CD4-positive, alpha-beta T cell treated with Interleukin-6 for 4 hours (primary cell): ENCODE results near the gene MYT1.
"Not testable (repeated sequence)": the region's sequence is repeated elsewhere in the genome, so short reads cannot be mapped to it uniquely, and the experiment has no call there.

Source experiments
- DNase-seq: peaks from one replicate; pipeline ENCODE4 v3.0.0-alpha.2; 2020; ENCODE audit warnings: mixed read lengths

MYT1 gene

DNA sequence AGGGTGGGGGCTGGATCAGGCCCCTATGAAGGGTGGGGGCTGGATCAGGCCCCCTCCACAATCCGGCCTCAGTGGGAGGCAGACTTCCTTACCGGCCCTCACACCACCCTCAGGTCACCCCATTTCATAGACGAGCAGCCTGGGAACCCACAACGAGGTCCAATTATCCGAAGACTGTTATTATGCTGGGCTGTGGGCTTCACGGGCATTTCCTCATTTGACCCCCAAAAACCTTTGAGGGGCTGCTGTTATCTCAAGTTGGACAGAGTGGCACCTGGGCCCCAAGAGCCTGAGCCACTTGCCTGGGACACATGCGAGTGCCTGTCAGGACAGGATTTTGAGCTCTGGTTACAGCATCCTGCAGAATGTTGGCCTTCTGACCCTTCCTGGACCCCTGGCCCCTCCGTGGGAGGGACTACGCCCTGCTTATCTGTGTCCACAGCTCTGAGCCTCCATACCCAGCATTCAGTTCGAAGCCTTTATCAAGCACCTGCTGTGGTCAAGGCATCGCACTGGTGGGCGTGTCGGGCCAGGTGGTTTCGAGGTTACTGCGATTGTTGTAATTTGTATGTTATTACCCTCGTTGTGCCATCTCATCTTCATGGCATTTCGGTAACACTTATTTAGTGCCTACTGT lies 56.8 kb downstream of the MYT1 start:
- no peak for DNase-seq

DNA sequence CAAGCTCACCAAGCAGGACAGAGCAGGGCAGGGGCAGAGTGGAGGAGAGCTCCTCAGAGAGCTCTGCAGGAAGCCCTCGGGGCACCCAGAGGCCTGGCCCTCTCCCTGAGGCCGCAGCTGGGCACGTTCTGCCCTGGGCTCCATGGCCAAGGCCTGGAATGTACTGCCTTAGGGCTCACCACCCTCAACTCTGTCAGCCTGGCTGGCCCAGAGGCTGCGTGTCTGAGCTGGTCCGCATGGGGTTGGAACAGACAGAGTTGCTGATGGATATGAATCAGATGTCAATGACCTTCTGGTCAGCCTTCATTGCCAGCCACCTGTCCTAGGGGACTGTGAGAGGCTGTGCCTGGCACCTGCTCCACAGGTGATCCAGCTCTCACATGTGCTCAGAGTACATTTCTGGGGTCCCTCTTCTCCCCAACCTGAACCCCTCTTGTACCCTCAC lies 58.1 kb downstream of the MYT1 start:
- DNase-seq, result no peak

DNA sequence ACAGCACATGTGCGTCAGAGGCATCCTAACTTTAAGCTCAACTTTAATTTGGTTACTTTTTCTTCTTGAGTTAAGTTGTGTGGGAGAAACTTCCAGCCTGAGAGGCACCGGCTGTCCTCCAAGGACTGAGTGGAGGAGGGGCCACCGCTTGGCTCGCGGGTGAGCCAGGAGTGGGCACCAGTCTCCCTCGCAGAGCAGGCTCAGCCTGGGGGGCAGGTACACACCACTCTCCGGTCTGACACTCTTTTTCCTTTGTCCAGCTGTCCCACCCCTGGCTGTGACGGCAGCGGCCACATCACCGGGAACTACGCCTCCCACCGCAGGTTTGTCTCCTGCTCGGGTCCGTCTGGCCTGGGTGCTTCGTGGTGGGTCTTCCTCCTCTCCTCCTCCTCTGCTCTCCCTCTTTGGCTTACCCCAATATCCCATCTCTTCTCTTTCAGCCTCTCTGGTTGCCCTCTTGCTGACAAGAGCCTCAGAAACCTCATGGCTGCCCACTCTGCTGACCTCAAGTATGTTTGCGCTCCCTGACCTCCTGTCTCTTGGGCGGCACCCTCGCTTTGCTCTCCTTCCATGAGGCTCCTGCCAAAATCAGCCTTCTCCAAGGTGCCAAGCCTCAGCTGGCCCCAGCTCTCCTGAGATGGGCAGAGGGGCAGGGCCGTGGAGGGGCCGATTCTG lies 58.7 kb downstream of the MYT1 start:
- no peak for DNase-seq

DNA sequence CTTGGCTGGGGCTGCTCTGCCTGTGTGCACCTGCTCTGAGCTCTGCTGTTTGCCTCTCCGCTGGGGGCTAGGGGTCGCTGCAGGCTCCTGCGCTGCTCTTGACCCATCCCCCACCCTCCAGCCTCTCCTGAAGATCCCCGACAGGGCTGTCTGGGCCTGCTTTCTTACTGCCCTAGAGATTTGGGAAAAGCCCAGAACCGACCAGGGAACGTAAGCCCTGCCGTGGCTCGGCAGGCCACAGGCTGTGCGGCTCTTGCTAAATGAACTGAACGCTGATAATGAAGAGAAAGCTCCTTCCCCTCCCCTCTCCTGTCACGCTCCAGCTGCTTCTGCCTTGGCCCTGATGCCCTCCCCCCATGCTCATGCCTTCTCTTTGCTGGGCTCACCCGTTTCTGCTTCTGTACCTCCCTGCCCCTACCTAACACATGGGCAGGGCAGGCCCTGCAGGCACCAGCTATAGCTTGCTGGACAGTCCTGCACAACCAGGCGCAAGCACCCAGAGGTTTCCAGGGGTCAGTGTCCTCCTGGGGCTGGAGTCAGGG lies 59.3 kb downstream of the MYT1 start:
- DNase-seq, result no peak

DNA sequence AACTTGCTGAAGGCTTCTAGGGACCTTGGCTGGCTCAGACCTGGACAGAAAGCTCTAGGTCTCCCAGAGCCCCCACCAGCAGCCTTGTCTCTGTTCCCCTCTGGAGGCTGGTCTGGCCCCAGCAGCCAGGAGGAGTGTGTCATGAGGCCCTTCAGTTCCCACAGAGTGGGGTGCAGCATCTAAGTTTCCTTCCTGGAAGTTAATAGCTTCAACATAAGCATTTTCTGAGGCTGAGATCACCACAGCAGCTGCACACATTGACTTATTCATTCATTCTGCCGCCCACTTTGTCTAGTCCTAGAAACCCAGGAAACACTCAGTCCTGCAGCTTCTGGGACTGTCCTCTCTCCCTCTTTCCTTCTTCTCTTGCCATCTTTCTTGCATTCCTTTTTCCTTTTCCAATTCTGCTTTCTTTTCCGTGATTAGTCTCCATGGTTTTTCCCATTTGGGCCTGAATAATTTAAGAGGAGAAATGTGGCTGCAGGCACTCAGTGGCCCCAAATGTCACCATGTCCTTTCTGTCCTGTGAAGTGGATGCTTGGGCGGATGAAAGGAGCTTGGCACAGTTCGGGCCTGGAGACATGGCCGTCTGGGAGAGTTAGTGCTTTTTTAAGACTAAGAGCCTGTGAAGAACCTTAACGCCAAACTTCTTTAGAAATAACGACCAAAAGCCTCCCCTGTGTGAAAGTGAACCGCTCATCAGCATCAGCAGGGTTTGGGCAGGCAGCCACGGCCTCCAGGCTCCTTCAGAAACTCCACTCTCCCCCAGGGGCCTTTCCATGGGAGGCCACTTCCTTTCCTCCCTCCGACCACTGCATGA lies 60.3 kb downstream of the MYT1 start:
- no peak for DNase-seq

DNA sequence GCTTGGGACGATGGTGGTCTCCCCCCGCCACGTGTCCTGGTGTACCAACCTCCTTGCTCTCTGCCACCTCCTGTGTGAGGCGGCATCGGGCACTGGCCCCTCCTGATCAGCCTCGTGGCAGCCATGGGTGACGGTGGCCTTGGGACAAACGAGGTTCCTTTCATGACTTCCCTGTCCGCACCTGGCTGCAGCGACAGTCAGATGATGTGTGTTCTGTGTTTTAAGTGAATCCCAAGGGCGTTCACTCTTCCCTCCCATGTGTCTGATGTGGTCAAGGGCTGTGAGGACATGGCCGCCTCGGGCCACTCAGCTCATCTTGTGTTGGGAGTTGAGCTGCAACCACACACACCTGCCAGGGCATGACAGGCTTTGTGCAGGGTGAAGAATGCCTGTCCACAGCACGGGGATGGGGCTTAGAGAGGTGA lies 60.9 kb downstream of the MYT1 start:
- no peak for DNase-seq

DNA sequence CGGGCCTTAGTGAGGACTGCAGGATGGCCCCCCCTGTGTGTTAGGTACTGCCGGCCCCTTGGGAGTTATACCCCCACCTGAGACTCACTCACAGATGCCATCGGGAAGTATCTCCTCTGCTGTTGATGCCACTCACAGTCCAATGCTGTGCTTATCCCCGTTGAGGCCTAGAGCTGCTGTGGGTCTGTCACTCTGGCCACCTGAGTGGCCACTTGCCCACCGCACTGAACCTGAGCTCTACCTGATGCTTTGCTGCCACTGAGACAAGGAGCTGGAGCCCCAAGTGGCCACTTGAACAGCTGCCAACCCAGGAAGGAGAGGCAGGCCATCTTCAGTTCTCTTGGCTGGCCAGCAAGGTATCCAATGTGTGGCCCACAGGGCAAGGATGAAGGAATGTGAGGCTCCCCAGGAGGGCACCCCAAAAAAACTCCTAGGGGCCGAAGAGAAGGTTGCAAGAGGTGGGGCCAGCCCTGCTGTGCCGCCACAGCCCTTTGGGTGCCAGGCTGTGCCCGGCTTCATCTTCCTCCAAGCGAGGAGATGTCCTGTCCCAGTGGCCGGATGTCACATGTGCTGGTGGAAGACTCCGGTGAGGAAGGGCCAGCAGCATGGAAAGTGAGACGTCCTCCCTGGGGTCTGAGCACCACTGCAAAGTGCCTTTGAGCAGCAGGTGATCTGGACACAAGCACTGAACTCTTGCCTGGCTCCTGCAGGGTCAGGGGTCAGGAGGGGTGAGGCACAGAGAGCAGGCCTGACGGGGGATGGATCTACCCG lies 61.8 kb downstream of the MYT1 start:
- DNase-seq, result no peak

DNA sequence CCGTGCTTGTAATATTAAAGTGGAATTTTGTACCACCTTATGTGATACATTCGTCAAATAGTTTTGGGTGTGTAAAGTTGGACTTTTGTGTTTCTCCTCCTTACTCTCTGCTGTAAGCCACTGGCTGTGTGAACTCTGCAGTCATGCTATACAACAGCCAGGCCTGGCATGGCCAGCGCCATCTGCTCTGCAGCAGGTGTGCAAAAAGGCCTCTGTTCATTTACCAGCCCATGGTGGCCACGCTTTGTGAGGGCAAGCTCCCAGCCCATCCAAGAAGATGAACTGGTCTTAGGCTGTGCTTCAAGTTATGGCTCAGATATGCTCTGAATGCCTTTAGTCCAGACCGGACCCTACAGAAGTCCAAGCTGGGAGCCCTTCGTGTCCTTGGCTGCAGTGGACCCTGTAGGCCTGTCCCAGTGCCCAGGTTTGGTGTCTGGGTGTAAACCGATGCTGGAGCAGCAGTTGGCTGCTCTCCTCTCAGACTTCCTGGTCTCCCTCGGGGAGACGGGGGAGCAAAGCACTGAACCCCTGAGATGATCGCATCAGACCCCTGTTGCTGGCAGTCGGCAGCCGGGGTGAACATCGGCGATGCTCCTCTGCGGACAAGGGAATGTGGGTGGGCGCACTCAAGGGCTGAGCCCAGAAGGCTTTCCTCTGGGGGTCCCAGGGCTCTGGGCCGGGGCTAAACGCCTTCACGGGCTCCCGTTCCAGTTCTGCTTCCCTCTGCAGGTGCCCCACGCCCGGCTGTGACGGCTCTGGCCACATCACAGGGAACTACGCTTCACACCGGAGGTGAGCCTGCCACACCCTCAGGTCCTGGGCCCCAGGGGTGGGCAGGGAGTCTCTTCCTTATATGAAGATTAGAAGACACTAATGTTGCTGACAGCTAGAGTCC lies 62.7 kb downstream of the MYT1 start:
- peak; percentile 39 for DNase-seq

DNA sequence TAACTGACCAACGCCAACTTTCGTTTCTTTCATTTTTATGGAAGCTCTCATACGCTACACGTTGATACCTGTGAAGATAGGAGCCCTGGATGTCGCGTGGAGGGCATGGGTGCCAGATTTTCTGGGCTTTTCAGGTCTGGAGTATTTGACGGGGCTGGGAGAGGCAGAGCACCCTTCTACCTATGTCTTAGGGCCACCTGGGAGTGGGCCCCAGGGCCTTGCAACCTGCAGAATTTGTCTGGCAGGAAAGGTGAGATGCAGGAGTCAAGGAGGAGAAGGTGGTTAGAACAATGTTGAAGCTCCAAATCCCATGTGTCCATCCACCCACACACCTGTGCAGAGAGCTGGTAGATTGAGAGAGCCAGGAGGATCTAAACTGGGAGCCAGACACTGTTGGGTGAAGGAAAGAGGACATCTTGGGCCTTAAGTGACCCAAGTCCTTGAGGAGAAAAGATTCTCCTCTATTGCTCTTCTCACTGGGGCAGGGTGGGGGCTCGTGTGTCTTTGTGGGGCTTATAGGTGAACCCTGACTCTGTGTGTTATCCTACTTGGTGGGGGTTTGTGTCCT lies 63.9 kb downstream of the MYT1 start:
- no peak for DNase-seq

DNA sequence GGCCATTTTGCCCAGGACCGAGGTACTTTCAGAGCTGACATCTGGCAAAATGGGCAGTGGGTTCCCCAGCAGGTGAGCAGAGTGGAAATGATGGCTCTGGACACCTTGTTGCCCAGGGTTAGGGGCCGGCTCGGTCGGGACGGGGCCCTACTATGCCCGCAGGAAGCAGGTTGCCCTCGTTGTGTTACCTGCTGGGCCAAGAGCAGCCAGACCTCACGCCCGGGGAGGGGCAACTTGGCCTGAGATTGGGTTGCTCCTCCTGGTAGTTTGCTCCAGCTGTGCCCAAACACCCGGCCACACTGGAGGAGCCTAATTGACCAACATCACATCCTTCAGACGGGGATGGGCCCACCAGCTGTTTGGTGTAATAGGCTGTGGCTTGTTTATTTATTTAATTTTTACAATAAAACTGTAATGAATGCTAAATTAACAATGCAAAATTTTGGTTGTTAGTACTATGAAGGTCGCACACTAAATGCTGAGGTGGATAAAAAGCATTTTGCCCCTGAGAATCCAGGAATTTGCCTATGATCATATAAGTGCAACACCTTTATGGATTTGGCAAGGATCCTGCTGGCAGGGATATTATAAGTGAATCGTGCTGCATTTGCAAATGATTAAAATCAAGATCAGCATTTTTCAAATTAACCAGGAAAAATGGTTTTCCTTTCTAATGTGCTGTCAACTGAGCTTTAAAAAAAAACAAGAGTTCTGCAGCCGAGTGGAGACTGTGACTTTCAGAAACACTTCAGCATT lies 64.7 kb downstream of the MYT1 start:
- DNase-seq, result no peak

DNA sequence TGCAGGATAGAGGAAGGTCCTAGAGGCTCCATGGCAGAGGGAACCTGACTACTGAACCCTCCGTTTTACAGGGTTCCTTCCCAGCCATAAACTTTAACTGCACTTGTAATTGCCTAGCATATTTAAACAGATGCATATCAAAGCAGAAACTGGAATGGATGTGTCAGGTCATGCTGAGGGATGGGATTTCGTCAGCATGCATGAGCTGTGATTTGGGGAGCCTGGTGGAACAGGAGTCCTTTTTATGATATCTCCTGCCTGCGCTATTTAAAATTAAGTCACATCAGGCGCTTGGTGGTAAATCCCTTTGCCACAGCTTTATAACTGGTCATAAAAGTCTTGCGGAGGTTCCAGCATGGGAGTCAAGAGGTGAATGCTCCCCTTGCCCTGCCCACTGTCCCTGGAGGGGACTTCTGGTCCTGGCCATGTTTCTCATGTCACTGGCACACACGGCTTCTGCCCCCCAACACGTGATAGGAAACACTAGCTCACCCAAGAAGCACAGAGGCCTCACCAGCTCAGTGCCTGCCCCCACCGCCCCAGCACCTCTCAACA lies 65.3 kb downstream of the MYT1 start:
- DNase-seq, result no peak

DNA sequence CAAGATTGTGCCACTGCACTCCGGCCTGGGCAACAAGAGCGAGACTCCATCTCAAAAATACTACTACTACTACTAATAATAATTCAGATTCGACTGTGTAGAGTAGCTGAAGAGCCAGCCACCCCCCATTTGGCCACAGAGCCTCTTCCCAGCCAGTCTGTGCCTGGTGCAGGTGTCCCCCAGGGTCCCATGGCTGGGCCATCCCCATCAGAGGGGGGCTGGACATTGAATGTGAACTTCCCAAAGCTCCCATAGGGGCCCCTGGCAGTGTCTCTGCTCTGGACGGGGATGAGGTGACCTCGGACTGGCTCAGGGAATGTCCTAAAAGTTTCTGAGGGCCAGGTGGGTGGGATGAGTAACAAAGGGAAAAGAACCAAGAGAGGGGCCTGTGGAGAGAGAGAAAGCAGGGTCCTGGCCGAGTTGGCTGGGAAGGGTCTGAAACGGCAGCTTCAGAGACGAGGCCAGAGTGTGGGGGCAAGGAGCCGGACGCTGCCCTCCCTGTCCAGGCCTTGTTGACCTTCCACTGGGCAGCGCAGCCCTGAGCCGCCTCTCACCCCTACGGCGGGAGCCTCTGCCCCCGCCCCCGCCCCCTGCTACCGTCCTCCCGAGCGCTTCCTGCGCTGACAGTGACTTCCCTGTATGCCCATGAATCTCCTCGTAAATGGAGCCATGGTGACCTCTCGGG lies 66.4 kb downstream of the MYT1 start:
- DNase-seq, result no peak

DNA sequence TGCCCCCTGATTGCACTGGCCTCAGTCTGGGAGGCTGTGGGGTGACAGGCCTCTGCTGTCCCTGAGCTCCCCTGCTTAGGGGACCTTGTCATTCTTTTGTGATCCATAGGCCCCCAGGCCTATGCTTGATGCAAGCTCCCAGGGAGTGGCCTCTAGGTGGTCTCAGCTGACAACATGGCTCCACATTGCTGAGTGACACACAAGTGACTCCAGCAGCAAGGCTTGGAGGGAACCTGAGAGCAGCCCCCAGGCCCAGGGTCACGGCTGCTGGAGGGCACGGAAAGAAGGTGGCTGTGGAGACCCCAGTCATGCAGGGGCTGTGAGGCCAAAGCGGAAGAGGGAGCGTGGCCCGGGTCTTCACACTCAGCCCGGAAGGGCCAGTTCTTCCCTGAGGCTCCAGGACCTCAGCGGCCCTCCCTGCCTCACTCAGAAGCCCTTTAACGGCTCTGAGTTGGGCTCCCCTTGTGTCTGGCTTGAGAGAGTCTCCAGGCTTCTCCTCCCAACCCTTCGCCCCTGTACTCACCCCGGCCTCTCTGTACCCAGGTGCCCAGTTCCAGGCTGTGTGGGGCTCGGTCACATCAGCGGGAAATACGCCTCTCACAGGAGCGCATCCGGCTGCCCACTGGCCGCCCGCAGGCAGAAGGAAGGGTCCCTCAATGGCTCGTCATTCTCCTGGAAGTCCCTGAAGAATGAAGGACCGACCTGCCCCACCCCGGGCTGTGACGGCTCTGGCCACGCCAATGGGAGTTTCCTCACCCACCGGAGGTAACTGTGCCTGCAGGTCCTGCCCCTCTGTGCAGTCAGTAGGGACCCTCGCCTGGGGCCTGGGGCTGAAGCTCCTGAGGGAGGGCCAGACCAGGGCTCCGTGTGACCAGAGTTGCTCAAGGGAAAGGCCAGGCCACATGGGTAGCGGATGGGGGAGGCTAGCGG lies 67.6 kb downstream of the MYT1 start:
- DNase-seq, result no peak

DNA sequence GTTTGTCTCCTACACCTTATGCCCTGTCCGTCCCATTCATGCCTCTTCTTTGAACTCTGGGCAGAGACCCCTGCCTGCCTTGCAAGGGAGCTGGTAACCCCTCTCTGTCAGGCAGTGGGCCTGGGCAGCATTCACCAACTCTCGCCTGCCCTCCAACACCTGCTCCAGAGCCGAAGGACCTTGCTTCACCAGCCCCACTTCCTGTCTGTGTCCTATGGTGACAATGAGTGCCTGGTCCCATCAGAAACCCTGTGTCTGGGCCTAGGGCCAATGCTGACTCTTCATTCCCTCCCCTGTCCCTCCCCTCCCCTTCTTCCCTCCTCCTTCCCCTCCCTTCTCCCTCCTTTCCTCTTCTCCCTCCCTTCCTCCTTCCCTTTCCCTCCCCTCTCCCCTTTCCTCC lies 68.5 kb downstream of the MYT1 start:
- no peak for DNase-seq

DNA sequence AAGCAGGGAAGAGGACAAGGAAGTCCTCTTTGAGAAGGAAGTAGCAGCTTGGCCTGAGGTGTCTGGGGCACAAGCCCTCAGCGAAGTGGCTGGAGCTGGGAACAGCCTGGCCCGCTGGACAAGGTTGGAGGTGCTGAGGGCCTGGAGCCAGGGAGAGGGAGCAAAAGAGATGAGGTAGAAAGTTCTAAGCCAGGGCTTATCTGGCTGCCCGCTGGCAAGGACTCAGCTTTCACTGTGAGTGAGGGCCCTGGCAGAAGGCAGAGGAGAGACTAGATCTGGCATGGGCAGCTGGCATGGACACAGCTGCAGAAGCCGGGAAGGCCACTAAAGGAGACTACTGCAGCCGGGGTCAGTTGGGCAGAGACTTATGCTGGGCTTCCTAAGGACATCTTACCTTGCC lies 69.5 kb downstream of the MYT1 start:
- DNase-seq, result no peak

DNA sequence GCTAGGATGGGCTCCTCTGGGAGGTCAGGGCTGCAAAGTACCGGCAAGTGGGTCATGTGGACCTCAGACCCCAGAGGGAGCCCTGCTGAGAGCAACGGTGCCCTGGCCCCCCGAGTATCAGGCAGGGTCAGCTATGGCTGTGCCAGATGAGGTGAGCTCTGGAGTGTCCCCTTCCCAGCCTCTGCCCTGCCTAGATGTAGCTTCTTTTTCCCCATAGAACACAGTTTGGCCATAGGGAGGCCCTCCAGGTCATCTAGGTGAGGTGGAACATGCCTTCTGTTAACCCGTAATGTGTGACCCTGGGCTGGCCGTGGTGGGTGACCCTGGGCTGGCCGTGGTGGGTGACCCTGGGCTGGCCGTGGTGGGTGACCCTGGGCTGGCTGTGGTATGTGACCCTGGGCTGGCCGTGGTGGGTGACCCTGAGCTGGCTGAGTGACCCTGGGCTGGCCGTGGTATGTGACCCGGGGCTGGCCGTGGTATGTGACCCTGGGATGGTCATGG lies 70.1 kb downstream of the MYT1 start:
- DNase-seq, result no peak

DNA sequence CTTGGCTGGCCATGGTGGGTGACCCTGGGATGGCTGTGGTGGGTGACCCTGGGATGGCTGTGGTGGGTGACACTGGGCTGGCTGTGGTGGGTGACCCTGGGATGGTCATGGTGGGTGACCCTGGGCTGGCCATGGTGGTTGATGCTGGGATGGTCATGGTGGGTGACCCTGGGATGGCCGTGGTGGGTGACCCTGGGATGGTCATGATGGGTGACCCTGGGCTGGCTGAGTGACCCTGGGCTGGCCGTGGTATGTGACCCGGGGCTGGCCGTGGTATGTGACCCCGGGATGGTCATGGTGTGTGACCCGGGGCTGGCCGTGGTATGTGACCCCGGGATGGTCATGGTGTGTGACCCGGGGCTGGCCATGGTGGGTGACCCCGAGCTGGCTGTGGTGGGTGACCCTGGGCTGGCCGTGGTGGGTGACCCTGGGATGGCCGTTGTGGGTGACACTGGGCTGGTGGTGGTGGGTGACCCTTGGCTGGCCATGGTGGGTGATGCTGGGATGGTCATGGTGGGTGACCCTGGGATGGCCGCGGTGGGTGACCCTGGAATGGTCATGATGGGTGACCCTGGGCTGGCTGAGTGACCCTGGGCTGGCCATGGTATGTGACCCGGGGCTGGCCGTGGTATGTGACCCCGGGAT lies 70.8 kb downstream of the MYT1 start:
- not testable (repeated sequence) for DNase-seq
